Thyroid gland (tissue), 4 donors: Measurements from ENCODE around the gene TEX13B.

Source experiments
- POLR2A ChIP-seq, 2 donors: fragments of 450-650 bp; IDR thresholded peaks; one replicate each; pipeline ENCODE4 v1.6.1; 2017; ENCODE audit warnings: antibody characterized with exemption in 2 of 2, mild to moderate bottlenecking in 2 of 2, moderate library complexity in 1 of 2
- TF ChIP-seq, protein P1 (sequence below), 6 experiments: fragments of 200-600 bp in 3 of 6; fragments of 450-650 bp in 3 of 6; sonication (generic) in 3 of 6; IDR thresholded peaks; one replicate each; pipeline ENCODE4 v1.5.1; 2016 to 2019; ENCODE audit warnings: antibody characterized with exemption in 6 of 6, mild to moderate bottlenecking in 2 of 6, inconsistent platforms in 1 of 6, moderate library complexity in 1 of 6

DNA sequence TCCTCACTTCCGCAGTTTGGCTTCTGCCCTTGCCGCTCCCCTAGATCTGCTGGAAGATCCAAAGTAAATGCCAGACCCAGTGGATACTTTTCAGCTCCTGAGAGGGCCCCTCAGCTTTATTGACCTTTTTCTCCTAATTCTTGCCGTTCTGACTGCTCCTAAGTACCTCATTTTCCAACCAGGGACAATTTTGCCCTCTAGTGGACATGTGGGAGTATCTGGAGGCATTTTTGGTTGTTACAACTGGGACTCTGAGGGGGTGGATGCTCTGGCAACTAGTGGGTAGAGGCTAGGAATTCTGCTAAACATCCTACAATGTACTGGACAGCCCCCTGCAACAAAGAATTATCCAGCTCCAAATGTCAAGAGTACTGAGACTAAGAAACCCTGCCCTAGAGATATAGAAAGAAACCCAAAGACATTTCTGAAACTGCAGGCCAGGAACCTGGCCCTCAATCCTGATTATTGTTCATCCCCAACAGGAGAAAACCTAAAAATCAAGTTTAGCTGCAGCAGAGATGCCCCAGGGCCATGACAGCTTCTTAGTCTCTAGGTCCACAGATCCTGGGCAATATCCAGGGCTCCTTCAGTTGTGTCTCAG, 3.4 kb downstream of the TEX13B start:
- TF ChIP-seq, protein P1, sequence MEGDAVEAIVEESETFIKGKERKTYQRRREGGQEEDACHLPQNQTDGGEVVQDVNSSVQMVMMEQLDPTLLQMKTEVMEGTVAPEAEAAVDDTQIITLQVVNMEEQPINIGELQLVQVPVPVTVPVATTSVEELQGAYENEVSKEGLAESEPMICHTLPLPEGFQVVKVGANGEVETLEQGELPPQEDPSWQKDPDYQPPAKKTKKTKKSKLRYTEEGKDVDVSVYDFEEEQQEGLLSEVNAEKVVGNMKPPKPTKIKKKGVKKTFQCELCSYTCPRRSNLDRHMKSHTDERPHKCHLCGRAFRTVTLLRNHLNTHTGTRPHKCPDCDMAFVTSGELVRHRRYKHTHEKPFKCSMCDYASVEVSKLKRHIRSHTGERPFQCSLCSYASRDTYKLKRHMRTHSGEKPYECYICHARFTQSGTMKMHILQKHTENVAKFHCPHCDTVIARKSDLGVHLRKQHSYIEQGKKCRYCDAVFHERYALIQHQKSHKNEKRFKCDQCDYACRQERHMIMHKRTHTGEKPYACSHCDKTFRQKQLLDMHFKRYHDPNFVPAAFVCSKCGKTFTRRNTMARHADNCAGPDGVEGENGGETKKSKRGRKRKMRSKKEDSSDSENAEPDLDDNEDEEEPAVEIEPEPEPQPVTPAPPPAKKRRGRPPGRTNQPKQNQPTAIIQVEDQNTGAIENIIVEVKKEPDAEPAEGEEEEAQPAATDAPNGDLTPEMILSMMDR (IDR thresholded peaks at IDR 0.05) = peak in 4 of 6 experiments; percentile 20 to 50 (median 42)
- TF ChIP-seq POLR2A (IDR thresholded peaks at IDR 0.05) = no peak
